ENCODE measurements around the gene PGF.

DNA sequence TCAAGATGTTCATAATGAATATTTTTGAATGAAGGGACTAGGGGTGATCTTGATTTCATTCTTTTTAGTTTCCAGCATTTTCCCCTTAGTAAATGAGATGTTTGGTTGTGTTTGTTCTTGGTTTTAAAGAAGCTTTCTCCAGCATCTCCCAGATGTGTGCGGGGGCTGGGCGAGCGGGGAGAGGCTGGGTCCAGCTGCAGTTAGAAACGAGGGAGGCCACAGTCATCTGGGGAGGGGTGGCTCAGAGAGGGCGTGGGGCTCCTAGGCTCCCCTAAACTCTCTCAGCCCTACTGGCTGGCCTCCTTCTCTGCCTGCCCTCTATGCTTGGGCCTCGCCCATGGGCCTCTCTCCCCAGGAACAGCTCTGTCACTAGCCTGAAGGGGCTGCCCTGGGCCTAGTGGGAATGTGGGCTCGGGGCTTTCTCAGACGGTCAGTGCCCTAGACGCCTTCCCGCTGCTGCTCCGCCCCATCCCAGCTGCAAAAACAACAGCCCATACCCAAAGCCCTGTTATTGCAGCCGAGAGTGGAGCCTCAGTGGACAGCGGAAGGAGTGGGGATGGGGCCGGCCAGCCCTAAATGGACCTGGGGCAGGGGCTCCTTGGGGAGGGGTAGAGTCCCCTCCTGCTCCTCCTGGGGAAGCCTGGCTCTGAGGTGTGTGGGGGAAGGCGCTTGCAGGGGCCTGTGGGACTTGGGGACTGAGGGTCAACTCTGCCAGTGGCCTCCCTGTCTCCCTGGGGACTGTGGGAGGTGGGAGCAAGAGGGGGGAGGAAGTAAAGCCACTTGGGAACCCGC is 29.0 kb upstream of the PGF start:
- TF ChIP-seq RAD21 (IDR thresholded peaks at IDR 0.05; ENCODE audit: low read depth), result no peak
- TF ChIP-seq, protein P1, sequence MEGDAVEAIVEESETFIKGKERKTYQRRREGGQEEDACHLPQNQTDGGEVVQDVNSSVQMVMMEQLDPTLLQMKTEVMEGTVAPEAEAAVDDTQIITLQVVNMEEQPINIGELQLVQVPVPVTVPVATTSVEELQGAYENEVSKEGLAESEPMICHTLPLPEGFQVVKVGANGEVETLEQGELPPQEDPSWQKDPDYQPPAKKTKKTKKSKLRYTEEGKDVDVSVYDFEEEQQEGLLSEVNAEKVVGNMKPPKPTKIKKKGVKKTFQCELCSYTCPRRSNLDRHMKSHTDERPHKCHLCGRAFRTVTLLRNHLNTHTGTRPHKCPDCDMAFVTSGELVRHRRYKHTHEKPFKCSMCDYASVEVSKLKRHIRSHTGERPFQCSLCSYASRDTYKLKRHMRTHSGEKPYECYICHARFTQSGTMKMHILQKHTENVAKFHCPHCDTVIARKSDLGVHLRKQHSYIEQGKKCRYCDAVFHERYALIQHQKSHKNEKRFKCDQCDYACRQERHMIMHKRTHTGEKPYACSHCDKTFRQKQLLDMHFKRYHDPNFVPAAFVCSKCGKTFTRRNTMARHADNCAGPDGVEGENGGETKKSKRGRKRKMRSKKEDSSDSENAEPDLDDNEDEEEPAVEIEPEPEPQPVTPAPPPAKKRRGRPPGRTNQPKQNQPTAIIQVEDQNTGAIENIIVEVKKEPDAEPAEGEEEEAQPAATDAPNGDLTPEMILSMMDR (IDR thresholded peaks at IDR 0.05 in 2 of 3, conservative IDR thresholded peaks at IDR 0.05 in 1 of 3; ENCODE audit: borderline replicate concordance in 1 of 3, insufficient read depth in 1 of 3, low read depth in 2 of 3, low read length in 2 of 3), result no peak
- TF ChIP-seq, protein P2, sequence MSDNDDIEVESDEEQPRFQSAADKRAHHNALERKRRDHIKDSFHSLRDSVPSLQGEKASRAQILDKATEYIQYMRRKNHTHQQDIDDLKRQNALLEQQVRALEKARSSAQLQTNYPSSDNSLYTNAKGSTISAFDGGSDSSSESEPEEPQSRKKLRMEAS (IDR thresholded peaks at IDR 0.05), result no peak
- TF ChIP-seq POLR2A (IDR thresholded peaks at IDR 0.05; ENCODE audit: borderline replicate concordance, extremely low read depth, insufficient read depth, insufficient read length), result no peak
- no peak for TF ChIP-seq SIN3A (IDR thresholded peaks at IDR 0.05; ENCODE audit: low read depth)
- TF ChIP-seq, protein P3, sequence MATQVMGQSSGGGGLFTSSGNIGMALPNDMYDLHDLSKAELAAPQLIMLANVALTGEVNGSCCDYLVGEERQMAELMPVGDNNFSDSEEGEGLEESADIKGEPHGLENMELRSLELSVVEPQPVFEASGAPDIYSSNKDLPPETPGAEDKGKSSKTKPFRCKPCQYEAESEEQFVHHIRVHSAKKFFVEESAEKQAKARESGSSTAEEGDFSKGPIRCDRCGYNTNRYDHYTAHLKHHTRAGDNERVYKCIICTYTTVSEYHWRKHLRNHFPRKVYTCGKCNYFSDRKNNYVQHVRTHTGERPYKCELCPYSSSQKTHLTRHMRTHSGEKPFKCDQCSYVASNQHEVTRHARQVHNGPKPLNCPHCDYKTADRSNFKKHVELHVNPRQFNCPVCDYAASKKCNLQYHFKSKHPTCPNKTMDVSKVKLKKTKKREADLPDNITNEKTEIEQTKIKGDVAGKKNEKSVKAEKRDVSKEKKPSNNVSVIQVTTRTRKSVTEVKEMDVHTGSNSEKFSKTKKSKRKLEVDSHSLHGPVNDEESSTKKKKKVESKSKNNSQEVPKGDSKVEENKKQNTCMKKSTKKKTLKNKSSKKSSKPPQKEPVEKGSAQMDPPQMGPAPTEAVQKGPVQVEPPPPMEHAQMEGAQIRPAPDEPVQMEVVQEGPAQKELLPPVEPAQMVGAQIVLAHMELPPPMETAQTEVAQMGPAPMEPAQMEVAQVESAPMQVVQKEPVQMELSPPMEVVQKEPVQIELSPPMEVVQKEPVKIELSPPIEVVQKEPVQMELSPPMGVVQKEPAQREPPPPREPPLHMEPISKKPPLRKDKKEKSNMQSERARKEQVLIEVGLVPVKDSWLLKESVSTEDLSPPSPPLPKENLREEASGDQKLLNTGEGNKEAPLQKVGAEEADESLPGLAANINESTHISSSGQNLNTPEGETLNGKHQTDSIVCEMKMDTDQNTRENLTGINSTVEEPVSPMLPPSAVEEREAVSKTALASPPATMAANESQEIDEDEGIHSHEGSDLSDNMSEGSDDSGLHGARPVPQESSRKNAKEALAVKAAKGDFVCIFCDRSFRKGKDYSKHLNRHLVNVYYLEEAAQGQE (IDR thresholded peaks at IDR 0.05; ENCODE audit: low read depth), result no peak
- TF ChIP-seq ELF1 (IDR thresholded peaks at IDR 0.05; ENCODE audit: borderline replicate concordance, low read depth), result no peak
- no peak for TF ChIP-seq YY1 (IDR thresholded peaks at IDR 0.05; ENCODE audit: extremely low read depth, insufficient replicate concordance, low read depth, low read length)
- no peak for TF ChIP-seq EZH2phosphoT487 (IDR thresholded peaks at IDR 0.05; ENCODE audit: borderline replicate concordance)
- TF ChIP-seq POLR2AphosphoS5 (IDR thresholded peaks at IDR 0.05; ENCODE audit: low read depth, low read length), result no peak
- no peak for TF ChIP-seq EZH2 (IDR thresholded peaks at IDR 0.05)
